HepG2 (cell line): ENCODE data around the gene ATP6V0D1. TPM values are rescaled to one million over a fixed set of nuclear protein-coding genes. Genes with fewer than 3 reads are reported as not detected.

Experiments
- AGO1 ChIP-seq: fragments of 200-400 bp; formaldehyde crosslinking; IDR thresholded peaks from 2 replicates; pipeline ENCODE4 v1.6.1; 2017; ENCODE audit warnings: mild to moderate bottlenecking, low read depth, low read length, moderate library complexity; ENCODE audit not compliant: poor library complexity, severe bottlenecking
- DZIP1 ChIP-seq: sonication (generic); formaldehyde crosslinking; IDR thresholded peaks from 2 replicates; pipeline ENCODE4 v1.5.0; 2020; ENCODE audit warnings: mild to moderate bottlenecking, missing genetic modification reagents
- ELF1 ChIP-seq: sonication (generic); formaldehyde crosslinking; IDR thresholded peaks from 2 replicates; pipeline ENCODE4 v1.4.0; 2020; ENCODE audit warnings: missing genetic modification reagents
- FOXA3 ChIP-seq: IDR thresholded peaks from 2 replicates; pipeline ENCODE4 v1.6.1; 2016; ENCODE audit warnings: missing genetic modification reagents, missing compliant biosample characterization
- KLF12 ChIP-seq: sonication (generic); formaldehyde crosslinking; IDR thresholded peaks from 2 replicates; pipeline ENCODE4 v1.4.0; 2020; ENCODE audit warnings: missing genetic modification reagents, borderline replicate concordance
- KLF9 ChIP-seq: IDR thresholded peaks from 2 replicates; pipeline ENCODE4 v1.6.1; 2016; ENCODE audit warnings: low read depth
- MAFF ChIP-seq: IDR thresholded peaks from 2 replicates; pipeline ENCODE4 v1.6.1; 2011; ENCODE audit warnings: low read depth, low read length, improper control_type of control experiment
- MED13 ChIP-seq: sonication (generic); formaldehyde crosslinking; IDR thresholded peaks from 2 replicates; pipeline ENCODE4 v1.5.0; 2020; ENCODE audit warnings: missing genetic modification reagents
- SALL1 ChIP-seq: sonication (generic); formaldehyde crosslinking; IDR thresholded peaks from 2 replicates; pipeline ENCODE4 v1.8.0; 2022; ENCODE audit warnings: mild to moderate bottlenecking, missing genetic modification reagents
- TARDBP ChIP-seq: sonication (generic); formaldehyde crosslinking; IDR thresholded peaks from 2 replicates; pipeline ENCODE4 v1.8.0; 2022; ENCODE audit warnings: mild to moderate bottlenecking, missing genetic modification reagents
- TCF12 ChIP-seq, 2 experiments: fragments of 450-650 bp in 1 of 2; sonication (generic) in 1 of 2; formaldehyde crosslinking in 1 of 2; IDR thresholded peaks; 2 replicates each; pipeline versions ENCODE4 v1.6.1 to v1.8.0; 2017 to 2022; ENCODE audit warnings: antibody characterized with exemption in 1 of 2, mild to moderate bottlenecking in 1 of 2, missing genetic modification reagents in 1 of 2, moderate library complexity in 1 of 2
- ZC3H13 ChIP-seq: sonication (generic); formaldehyde crosslinking; IDR thresholded peaks from 2 replicates; pipeline ENCODE4 v1.8.1; 2023; ENCODE audit warnings: mild to moderate bottlenecking, missing genetic modification reagents, moderate library complexity
- ZMAT3 ChIP-seq: sonication (generic); formaldehyde crosslinking; conservative IDR thresholded peaks from 2 replicates; pipeline ENCODE4 v1.7.0; 2021; ENCODE audit warnings: missing genetic modification reagents
- ZMYM3 ChIP-seq: sonication (generic); formaldehyde crosslinking; IDR thresholded peaks from 2 replicates; pipeline ENCODE4 v1.5.1; 2020; ENCODE audit warnings: mild to moderate bottlenecking, missing genetic modification reagents
- ZNF512 ChIP-seq: sonication (generic); formaldehyde crosslinking; IDR thresholded peaks from 2 replicates; pipeline ENCODE4 v1.4.0; 2020; ENCODE audit warnings: mild to moderate bottlenecking, missing genetic modification reagents
- ZNF550 ChIP-seq: sonication (generic); formaldehyde crosslinking; IDR thresholded peaks from 2 replicates; pipeline ENCODE4 v1.4.0; 2020; ENCODE audit warnings: mild to moderate bottlenecking, missing genetic modification reagents, borderline replicate concordance
- ZNF557 ChIP-seq: sonication (generic); formaldehyde crosslinking; IDR thresholded peaks from 2 replicates; pipeline ENCODE4 v1.4.0; 2020; ENCODE audit warnings: missing genetic modification reagents
- polyA plus RNA-seq, 8 experiments: library from polyadenylated mRNA; depleted of rRNA in 3 of 8; stranded (reverse) in 7 of 8; unstranded in 1 of 8; fragments of >200 nt; fragmentation: Illumina TruSeq in 4 of 8; extraction: Trizol in 4 of 8; gene quantifications; 2 replicates each; pipeline versions ENCODE4 v1.2.1 to v1.2.3, GENCODE V29; 2011 to 2016; ENCODE audit warnings: low read depth in 4 of 8, missing spikeins in 1 of 8, mixed read lengths in 1 of 8; ENCODE audit not compliant: insufficient read depth in 1 of 8
- total RNA-seq, 5 experiments: library from RNA; depleted of rRNA; stranded (reverse); fragments of >200 nt; fragmentation: Illumina TruSeq; extraction: Trizol; gene quantifications; 2 replicates each; pipeline ENCODE4 v1.2.3, GENCODE V29; 2016; ENCODE audit warnings: low read depth in 1 of 5
- TF ChIP-seq, protein P1 (sequence below): sonication (generic); formaldehyde crosslinking; IDR thresholded peaks from 2 replicates; pipeline ENCODE4 v1.4.0; 2020; ENCODE audit warnings: missing genetic modification reagents
- TF ChIP-seq, protein P2 (sequence below): sonication (generic); formaldehyde crosslinking; IDR thresholded peaks from 2 replicates; pipeline ENCODE4 v1.5.0; 2020; ENCODE audit warnings: mild to moderate bottlenecking, missing genetic modification reagents, borderline replicate concordance

ATP6V0D1 gene
- total and polyA plus RNA-seq, 2 of the 13 experiments (the other 11 are each of a cell fraction or from before 2014, with no cell fraction given): 51.1 to 61.3 TPM

GRCh38 chr16:67429053-67429798 lies 51.7 kb downstream of the ATP6V0D1 start (continued):
- TF ChIP-seq ELF1 (CRISPR knock-in tag): peak; percentile 45
- peak; percentile 59 for TF ChIP-seq FOXA3 (CRISPR knock-in tag)
- TF ChIP-seq MED13: 0 out of 2 replicates have a peak, but pooled peaks have one; percentile 22
- TF ChIP-seq KLF9 (CRISPR knock-in tag): no peak
- no peak for TF ChIP-seq TCF12 (IDR thresholded peaks at IDR 0.05)
- no peak for TF ChIP-seq TCF12 (CRISPR knock-in tag; IDR thresholded peaks at IDR 0.05)
- TF ChIP-seq ZC3H13 (CRISPR knock-in tag): peak; percentile 39; the same call in 1 of the 2 replicates
- TF ChIP-seq, protein P1, sequence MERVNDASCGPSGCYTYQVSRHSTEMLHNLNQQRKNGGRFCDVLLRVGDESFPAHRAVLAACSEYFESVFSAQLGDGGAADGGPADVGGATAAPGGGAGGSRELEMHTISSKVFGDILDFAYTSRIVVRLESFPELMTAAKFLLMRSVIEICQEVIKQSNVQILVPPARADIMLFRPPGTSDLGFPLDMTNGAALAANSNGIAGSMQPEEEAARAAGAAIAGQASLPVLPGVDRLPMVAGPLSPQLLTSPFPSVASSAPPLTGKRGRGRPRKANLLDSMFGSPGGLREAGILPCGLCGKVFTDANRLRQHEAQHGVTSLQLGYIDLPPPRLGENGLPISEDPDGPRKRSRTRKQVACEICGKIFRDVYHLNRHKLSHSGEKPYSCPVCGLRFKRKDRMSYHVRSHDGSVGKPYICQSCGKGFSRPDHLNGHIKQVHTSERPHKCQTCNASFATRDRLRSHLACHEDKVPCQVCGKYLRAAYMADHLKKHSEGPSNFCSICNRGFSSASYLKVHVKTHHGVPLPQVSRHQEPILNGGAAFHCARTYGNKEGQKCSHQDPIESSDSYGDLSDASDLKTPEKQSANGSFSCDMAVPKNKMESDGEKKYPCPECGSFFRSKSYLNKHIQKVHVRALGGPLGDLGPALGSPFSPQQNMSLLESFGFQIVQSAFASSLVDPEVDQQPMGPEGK (CRISPR knock-in tag): peak; percentile 45; the same call in 1 of the 2 replicates
- TF ChIP-seq AGO1: no peak
- no peak for TF ChIP-seq ZNF550
- TF ChIP-seq KLF12: no peak
- TF ChIP-seq MAFF: no peak
- peak; percentile 50; the same call in 1 of the 2 replicates for TF ChIP-seq SALL1
- 0 out of 2 replicates have a peak, but pooled peaks have one; percentile 15 for TF ChIP-seq ZMAT3
- no peak for TF ChIP-seq TARDBP
- TF ChIP-seq ZNF512 (CRISPR knock-in tag): no peak
- no peak for TF ChIP-seq DZIP1 (CRISPR knock-in tag)
- TF ChIP-seq, protein P2, sequence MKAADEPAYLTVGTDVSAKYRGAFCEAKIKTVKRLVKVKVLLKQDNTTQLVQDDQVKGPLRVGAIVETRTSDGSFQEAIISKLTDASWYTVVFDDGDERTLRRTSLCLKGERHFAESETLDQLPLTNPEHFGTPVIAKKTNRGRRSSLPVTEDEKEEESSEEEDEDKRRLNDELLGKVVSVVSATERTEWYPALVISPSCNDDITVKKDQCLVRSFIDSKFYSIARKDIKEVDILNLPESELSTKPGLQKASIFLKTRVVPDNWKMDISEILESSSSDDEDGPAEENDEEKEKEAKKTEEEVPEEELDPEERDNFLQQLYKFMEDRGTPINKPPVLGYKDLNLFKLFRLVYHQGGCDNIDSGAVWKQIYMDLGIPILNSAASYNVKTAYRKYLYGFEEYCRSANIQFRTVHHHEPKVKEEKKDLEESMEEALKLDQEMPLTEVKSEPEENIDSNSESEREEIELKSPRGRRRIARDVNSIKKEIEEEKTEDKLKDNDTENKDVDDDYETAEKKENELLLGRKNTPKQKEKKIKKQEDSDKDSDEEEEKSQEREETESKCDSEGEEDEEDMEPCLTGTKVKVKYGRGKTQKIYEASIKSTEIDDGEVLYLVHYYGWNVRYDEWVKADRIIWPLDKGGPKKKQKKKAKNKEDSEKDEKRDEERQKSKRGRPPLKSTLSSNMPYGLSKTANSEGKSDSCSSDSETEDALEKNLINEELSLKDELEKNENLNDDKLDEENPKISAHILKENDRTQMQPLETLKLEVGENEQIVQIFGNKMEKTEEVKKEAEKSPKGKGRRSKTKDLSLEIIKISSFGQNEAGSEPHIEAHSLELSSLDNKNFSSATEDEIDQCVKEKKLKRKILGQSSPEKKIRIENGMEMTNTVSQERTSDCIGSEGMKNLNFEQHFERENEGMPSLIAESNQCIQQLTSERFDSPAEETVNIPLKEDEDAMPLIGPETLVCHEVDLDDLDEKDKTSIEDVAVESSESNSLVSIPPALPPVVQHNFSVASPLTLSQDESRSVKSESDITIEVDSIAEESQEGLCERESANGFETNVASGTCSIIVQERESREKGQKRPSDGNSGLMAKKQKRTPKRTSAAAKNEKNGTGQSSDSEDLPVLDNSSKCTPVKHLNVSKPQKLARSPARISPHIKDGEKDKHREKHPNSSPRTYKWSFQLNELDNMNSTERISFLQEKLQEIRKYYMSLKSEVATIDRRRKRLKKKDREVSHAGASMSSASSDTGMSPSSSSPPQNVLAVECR: peak; percentile 73; the same call in 1 of the 2 replicates
- no peak for TF ChIP-seq ZNF557 (CRISPR knock-in tag)
- peak; percentile 82 for TF ChIP-seq ZMYM3 (CRISPR knock-in tag)
